Esophagus muscularis mucosa (tissue), 4 donors: ENCODE measurements around the gene CD302.

Experiments
- EP300 ChIP-seq: sonication (generic); formaldehyde crosslinking; IDR thresholded peaks from one replicate; pipeline ENCODE4 v1.6.1; 2017; ENCODE audit warnings: antibody characterized with exemption
- POLR2A ChIP-seq: fragments of 450-650 bp; IDR thresholded peaks from one replicate; pipeline ENCODE4 v1.6.1; 2017; ENCODE audit warnings: antibody characterized with exemption, moderate library complexity, mild to moderate bottlenecking, low read depth
- POLR2AphosphoS5 ChIP-seq, 2 donors: sonication (generic); formaldehyde crosslinking; IDR thresholded peaks; one replicate each; pipeline ENCODE4 v1.6.1; 2017; ENCODE audit warnings: antibody characterized with exemption in 2 of 2
- TF ChIP-seq, protein P1 (sequence below), 3 experiments: fragments of 200-600 bp in 2 of 3; fragments of 450-650 bp in 1 of 3; sonication (generic) in 2 of 3; IDR thresholded peaks; one replicate each; pipeline ENCODE4 v1.5.1; 2017 to 2019; ENCODE audit warnings: antibody characterized with exemption in 3 of 3, mild to moderate bottlenecking in 2 of 3, moderate library complexity in 1 of 3

DNA sequence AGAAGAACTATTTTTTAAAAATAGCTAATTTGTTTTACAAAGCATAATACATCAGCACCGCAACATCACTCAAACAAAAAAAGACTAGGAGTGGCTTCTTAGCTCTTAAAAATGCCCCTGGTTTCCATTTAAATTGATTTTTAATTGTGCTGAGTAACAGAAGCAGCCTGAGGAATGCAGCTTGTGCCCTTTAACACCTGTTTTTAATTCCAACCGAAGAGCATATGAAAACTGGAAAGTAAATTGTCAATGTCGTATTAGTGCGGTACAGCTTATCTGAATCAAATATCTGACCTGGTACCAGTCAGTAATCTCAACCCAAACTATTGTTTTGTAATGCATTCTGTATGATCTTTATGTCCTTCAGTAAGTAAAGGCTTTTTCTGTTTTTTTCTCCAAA is 13.2 kb upstream of the CD302 start:
- TF ChIP-seq, protein P1, sequence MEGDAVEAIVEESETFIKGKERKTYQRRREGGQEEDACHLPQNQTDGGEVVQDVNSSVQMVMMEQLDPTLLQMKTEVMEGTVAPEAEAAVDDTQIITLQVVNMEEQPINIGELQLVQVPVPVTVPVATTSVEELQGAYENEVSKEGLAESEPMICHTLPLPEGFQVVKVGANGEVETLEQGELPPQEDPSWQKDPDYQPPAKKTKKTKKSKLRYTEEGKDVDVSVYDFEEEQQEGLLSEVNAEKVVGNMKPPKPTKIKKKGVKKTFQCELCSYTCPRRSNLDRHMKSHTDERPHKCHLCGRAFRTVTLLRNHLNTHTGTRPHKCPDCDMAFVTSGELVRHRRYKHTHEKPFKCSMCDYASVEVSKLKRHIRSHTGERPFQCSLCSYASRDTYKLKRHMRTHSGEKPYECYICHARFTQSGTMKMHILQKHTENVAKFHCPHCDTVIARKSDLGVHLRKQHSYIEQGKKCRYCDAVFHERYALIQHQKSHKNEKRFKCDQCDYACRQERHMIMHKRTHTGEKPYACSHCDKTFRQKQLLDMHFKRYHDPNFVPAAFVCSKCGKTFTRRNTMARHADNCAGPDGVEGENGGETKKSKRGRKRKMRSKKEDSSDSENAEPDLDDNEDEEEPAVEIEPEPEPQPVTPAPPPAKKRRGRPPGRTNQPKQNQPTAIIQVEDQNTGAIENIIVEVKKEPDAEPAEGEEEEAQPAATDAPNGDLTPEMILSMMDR (IDR thresholded peaks at IDR 0.05) = no peak
- TF ChIP-seq POLR2A (no peak), EP300 (no peak), POLR2AphosphoS5 (IDR thresholded peaks at IDR 0.05) (no peak)
